ENCODE data around the gene PPP5C.
A peak's percentile ranks its signal among the peaks of the same experiment; 100 is the strongest.
"Not testable (repeated sequence)": the region's sequence is repeated elsewhere in the genome, so short reads cannot be mapped to it uniquely, and the experiment has no call there.

Gene PPP5C

GRCh38 chr19:46346821-46347571, at the start of gene PPP5C:
Gene PPP5C, plus strand, starts transcription at chr19:46347087. Its CDS starts 10 bp downstream, at chr19:46347097.
- DNase-seq (ENCODE audit: low read depth): peak; percentile 91

GRCh38 chr19:46297700-46298478, 49.0 kb upstream of the PPP5C start:
- DNase-seq (ENCODE audit: low read depth): no peak

- DNase-seq (ENCODE audit: low read depth): no peak
Observed at GRCh38 chr19:46298479-46299003, 48.3 kb upstream of the PPP5C start.

GRCh38 chr19:46299004-46299509, 47.8 kb upstream of the PPP5C start:
- no peak for DNase-seq (ENCODE audit: low read depth)

GRCh38 chr19:46299695-46300094, 47.2 kb upstream of the PPP5C start:
- no peak for DNase-seq (ENCODE audit: low read depth)

- no peak for DNase-seq (ENCODE audit: low read depth)
Observed at GRCh38 chr19:46303322-46303690, 43.6 kb upstream of the PPP5C start.

- no peak for DNase-seq (ENCODE audit: low read depth)
Observed at GRCh38 chr19:46303691-46304397, 43.0 kb upstream of the PPP5C start.

GRCh38 chr19:46306501-46306900, 40.4 kb upstream of the PPP5C start:
- DNase-seq (ENCODE audit: low read depth): no peak

GRCh38 chr19:46308510-46308909, 38.4 kb upstream of the PPP5C start:
- DNase-seq (ENCODE audit: low read depth): no peak

GRCh38 chr19:46309056-46309455, 37.8 kb upstream of the PPP5C start:
- DNase-seq (ENCODE audit: low read depth): no peak

GRCh38 chr19:46311444-46311843, 35.4 kb upstream of the PPP5C start:
- no peak for DNase-seq (ENCODE audit: low read depth)

GRCh38 chr19:46313540-46314469, 33.1 kb upstream of the PPP5C start:
- not testable (repeated sequence) for DNase-seq (ENCODE audit: low read depth)

GRCh38 chr19:46317339-46317738, 29.5 kb upstream of the PPP5C start:
- no peak for DNase-seq (ENCODE audit: low read depth)

- DNase-seq (ENCODE audit: low read depth): no peak
Observed at GRCh38 chr19:46319613-46320012, 27.3 kb upstream of the PPP5C start.

- DNase-seq (ENCODE audit: low read depth): no peak
Observed at GRCh38 chr19:46320559-46320958, 26.3 kb upstream of the PPP5C start.

GRCh38 chr19:46321653-46322052, 25.2 kb upstream of the PPP5C start:
- no peak for DNase-seq (ENCODE audit: low read depth)

- DNase-seq (ENCODE audit: low read depth): not testable (repeated sequence)
Observed at GRCh38 chr19:46323227-46323626, 23.7 kb upstream of the PPP5C start.

GRCh38 chr19:46324277-46324676, 22.6 kb upstream of the PPP5C start:
- DNase-seq (ENCODE audit: low read depth): no peak

GRCh38 chr19:46326608-46327007, 20.3 kb upstream of the PPP5C start:
- DNase-seq (ENCODE audit: low read depth): no peak

- DNase-seq (ENCODE audit: low read depth): no peak
Observed at GRCh38 chr19:46328079-46328478, 18.8 kb upstream of the PPP5C start.

GRCh38 chr19:46330319-46330918, 16.5 kb upstream of the PPP5C start:
- DNase-seq (ENCODE audit: low read depth): no peak
